NCI-H345 treated with DMSO at 0.1 percent for 48 hours (cell line): ENCODE measurements around the gene CPAMD8.
"Not testable (repeated sequence)": the region's sequence is repeated elsewhere in the genome, so short reads cannot be mapped to it uniquely, and the experiment has no call there.

ENCODE experiments used
- DNase-seq: peaks from one replicate; lab custom pipeline; 2025; ENCODE audit not compliant: unreplicated experiment; lab: John Stamatoyannopoulos, UW

The CPAMD8 gene

GRCh38 chr19:16949496-16950023 lies 77.0 kb downstream of the CPAMD8 start:
- no peak for DNase-seq

- no peak for DNase-seq
Measured at GRCh38 chr19:16946951-16947940, 79.4 kb downstream of the CPAMD8 start.

GRCh38 chr19:16945762-16946465 lies 80.7 kb downstream of the CPAMD8 start:
- DNase-seq: no peak

- no peak for DNase-seq
Measured at GRCh38 chr19:16945364-16945714, 81.3 kb downstream of the CPAMD8 start.

- DNase-seq: no peak
Measured at GRCh38 chr19:16944626-16945363, 81.8 kb downstream of the CPAMD8 start.

- DNase-seq: no peak
Measured at GRCh38 chr19:16943942-16944625, 82.5 kb downstream of the CPAMD8 start.

GRCh38 chr19:16943090-16943489 lies 83.5 kb downstream of the CPAMD8 start:
- DNase-seq: not testable (repeated sequence)

GRCh38 chr19:16942583-16942982 lies 84.0 kb downstream of the CPAMD8 start:
- no peak for DNase-seq

GRCh38 chr19:16940626-16941025 lies 86.0 kb downstream of the CPAMD8 start:
- no peak for DNase-seq

GRCh38 chr19:16940063-16940462 lies 86.5 kb downstream of the CPAMD8 start:
- not testable (repeated sequence) for DNase-seq

GRCh38 chr19:16938211-16938610 lies 88.4 kb downstream of the CPAMD8 start:
- no peak for DNase-seq

GRCh38 chr19:16937796-16938195 lies 88.8 kb downstream of the CPAMD8 start:
- DNase-seq: not testable (repeated sequence)

- DNase-seq: no peak
Measured at GRCh38 chr19:16936901-16937300, 89.7 kb downstream of the CPAMD8 start.

GRCh38 chr19:16934489-16934888 lies 92.1 kb downstream of the CPAMD8 start:
- no peak for DNase-seq

GRCh38 chr19:16931306-16931705 lies 95.3 kb downstream of the CPAMD8 start:
- DNase-seq: no peak

GRCh38 chr19:16930753-16931152 lies 95.9 kb downstream of the CPAMD8 start:
- DNase-seq: no peak

- no peak for DNase-seq
Measured at GRCh38 chr19:16928916-16929315, 97.7 kb downstream of the CPAMD8 start.

- no peak for DNase-seq
Measured at GRCh38 chr19:16928351-16928750, 98.3 kb downstream of the CPAMD8 start.

GRCh38 chr19:16927883-16928282 lies 98.7 kb downstream of the CPAMD8 start:
- no peak for DNase-seq

GRCh38 chr19:16922949-16923348 lies 103.7 kb downstream of the CPAMD8 start:
- no peak for DNase-seq

GRCh38 chr19:16922592-16922934 lies 104.0 kb downstream of the CPAMD8 start:
- DNase-seq: no peak
